ENCODE results near the gene GRIA3. TPM values are rescaled to one million over a fixed set of nuclear protein-coding genes. Genes with fewer than 3 reads are reported as not detected.
"Not testable (repeated sequence)": the region's sequence is repeated elsewhere in the genome, so short reads cannot be mapped to it uniquely, and the experiment has no call there.

Gene GRIA3
- total RNA-seq, 1 donor from 2014 or later, result 12.4 TPM

DNA sequence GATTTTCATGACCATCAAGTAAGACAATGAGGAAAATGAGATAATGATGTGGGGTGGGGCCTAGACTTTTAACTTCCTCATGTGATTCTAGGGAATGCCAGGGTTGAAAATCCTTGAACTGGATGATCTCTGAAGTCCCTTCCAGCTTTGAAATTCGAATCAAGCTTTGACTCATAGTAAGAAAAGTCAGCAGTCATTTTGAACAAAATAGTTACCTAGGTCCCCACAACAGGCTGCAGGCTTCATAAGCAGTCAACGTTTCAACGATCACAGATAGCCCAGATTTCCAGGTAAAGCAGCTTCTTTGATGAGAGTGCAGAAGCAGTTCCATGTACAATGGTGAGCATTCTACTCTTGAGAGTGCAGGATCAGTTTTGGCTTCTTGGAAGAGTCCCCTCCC is 93.7 kb downstream of the GRIA3 start:
- Mint-ChIP-seq H3K27ac (no peak overlapping the region), H3K9me3 (no peaks in the 10 kb centered on the region)

DNA sequence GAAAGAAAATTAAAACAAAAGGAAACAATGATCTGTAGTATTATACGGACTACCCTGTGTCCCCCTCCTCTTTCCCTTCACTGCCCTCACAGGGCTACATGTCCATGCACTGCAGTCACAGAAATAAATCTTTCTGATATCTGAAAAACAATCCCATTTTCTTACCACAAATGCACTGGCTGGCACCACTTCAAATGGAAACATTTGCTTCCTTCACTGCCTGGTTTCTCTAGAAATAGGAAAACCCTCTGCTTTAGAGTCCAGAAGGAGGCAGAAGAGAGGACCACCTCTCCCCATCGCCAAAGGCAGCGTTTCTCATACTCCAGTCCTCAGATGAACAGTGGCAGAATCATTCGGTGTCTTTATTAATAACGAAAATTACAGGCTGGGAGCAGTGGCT is 98.2 kb downstream of the GRIA3 start:
- Mint-ChIP-seq H3K4me3 (no peak overlapping the region), H3K27me3 (no peaks in the 10 kb centered on the region), H3K36me3 (no peaks in the 10 kb centered on the region), H3K27ac (no peak overlapping the region), H3K9me3 (no peaks in the 10 kb centered on the region), H3K4me1 (ENCODE audit: unreplicated experiment) (no peaks in the 10 kb centered on the region)
- DNase-seq (ENCODE audit: extremely low spot score, unreplicated experiment), result no peak
- TF ChIP-seq, protein P1, sequence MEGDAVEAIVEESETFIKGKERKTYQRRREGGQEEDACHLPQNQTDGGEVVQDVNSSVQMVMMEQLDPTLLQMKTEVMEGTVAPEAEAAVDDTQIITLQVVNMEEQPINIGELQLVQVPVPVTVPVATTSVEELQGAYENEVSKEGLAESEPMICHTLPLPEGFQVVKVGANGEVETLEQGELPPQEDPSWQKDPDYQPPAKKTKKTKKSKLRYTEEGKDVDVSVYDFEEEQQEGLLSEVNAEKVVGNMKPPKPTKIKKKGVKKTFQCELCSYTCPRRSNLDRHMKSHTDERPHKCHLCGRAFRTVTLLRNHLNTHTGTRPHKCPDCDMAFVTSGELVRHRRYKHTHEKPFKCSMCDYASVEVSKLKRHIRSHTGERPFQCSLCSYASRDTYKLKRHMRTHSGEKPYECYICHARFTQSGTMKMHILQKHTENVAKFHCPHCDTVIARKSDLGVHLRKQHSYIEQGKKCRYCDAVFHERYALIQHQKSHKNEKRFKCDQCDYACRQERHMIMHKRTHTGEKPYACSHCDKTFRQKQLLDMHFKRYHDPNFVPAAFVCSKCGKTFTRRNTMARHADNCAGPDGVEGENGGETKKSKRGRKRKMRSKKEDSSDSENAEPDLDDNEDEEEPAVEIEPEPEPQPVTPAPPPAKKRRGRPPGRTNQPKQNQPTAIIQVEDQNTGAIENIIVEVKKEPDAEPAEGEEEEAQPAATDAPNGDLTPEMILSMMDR (conservative IDR thresholded peaks at IDR 0.05), result no peak

More for the DNA sequence above, 93.7 kb downstream of the GRIA3 start:
- H3K4me3 Mint-ChIP-seq, result no peak overlapping the region
- H3K4me1 Mint-ChIP-seq (ENCODE audit: unreplicated experiment), result no peaks in the 10 kb centered on the region
- no peak for DNase-seq (ENCODE audit: extremely low spot score, unreplicated experiment)
- H3K27me3 Mint-ChIP-seq, result no peaks in the 10 kb centered on the region
- no peaks in the 10 kb centered on the region for H3K36me3 Mint-ChIP-seq
- TF ChIP-seq, protein P1 (conservative IDR thresholded peaks at IDR 0.05), result no peak

DNA sequence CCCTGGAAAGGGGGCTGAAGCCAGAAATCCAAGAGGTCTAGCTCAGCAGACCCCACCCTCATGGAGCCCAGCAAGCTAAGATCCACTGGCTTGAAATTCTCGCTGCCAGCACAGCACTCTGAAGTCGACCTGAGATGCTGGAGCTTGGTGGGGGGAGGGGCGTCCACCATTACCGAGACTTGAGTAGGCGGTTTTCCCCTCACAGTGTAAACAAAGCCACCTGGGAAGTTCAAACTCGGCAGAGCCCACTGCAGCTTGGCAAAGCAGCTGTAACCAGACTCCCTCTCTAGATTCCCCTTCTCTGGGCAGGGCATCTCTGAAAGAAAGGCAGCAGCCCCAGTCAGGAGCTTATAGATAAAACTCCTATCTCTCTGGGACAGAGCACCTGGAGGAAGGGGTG is 99.3 kb downstream of the GRIA3 start:
- H3K27me3 Mint-ChIP-seq; H3K4me1 Mint-ChIP-seq (ENCODE audit: unreplicated experiment); DNase-seq (ENCODE audit: extremely low spot score, unreplicated experiment); H3K27ac Mint-ChIP-seq; H3K4me3 Mint-ChIP-seq; H3K9me3 Mint-ChIP-seq; H3K36me3 Mint-ChIP-seq: not testable (repeated sequence)

DNA sequence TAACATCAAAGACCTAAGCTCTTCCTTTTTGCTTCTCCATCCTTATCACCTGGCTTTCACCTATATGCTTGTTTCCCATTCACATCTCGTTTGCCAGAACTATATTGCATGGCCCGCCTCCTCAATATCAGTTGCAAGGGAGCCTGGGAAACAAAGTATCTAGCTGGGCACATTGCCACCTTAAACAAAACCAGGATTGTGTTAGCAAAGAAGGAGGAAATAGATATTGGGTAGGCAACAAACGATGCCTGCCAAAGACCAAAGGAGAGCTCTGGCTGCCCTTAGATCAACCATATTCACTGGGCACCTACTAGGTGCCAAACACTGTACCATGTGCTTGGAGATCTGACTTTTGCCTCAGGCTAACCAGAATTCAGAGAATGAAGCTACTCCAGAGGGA is 107.5 kb downstream of the GRIA3 start:
- TF ChIP-seq, protein P1 (conservative IDR thresholded peaks at IDR 0.05), result no peak
- no peaks in the 10 kb centered on the region for H3K27me3 Mint-ChIP-seq
- no peak overlapping the region for H3K4me3 Mint-ChIP-seq
- DNase-seq (ENCODE audit: extremely low spot score, unreplicated experiment), result no peak
- no peaks in the 10 kb centered on the region for H3K36me3 Mint-ChIP-seq
- no peaks in the 10 kb centered on the region for H3K4me1 Mint-ChIP-seq (ENCODE audit: unreplicated experiment)
- no peaks in the 10 kb centered on the region for H3K9me3 Mint-ChIP-seq
- H3K27ac Mint-ChIP-seq, result no peak overlapping the region

DNA sequence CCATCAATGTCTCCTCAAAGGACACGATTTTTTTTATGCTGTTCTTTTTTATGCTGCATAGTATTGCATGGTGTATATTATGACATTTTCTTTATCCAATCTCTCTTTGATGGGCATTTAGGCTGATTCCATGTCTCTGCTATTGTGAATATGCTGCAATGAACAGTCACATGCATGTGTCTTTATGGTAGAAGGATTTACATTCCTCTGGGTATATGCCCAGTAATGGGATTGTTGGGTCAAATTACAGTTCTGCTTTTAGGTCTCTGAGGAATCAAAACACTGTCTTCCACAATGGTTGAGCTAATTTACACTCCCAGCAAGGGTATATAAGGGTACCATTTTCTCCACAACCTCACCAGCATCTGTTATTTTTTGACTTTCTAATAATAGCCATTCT is 113.9 kb downstream of the GRIA3 start:
- TF ChIP-seq, protein P1 (conservative IDR thresholded peaks at IDR 0.05), result no peak
- no peak for DNase-seq (ENCODE audit: extremely low spot score, unreplicated experiment)
- Mint-ChIP-seq H3K9me3 (no peaks in the 10 kb centered on the region), H3K4me1 (ENCODE audit: unreplicated experiment) (no peaks in the 10 kb centered on the region), H3K4me3 (no peak overlapping the region), H3K27me3 (no peaks in the 10 kb centered on the region), H3K36me3 (no peaks in the 10 kb centered on the region), H3K27ac (no peak overlapping the region)

DNA sequence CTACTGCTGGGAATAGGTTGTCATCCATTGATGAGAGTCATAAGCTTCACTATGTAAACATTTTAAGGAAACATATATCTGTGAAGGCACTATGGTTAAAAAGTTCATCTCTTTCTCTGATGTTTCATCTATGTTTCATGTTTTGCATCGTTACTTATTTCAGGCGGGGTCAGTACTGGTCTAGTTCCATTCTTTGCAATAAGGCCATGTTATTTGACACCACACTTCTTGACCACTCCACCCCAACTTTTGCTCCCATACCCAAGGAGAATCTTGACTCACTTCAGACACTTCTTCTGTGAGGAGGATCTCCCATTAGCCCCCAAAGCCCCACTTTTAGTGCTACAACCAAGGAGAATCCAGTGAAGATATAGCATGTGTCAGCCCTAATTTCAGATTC is 119.4 kb downstream of the GRIA3 start:
- H3K36me3 Mint-ChIP-seq, result no peaks in the 10 kb centered on the region
- H3K4me1 Mint-ChIP-seq (ENCODE audit: unreplicated experiment), result no peaks in the 10 kb centered on the region
- H3K27ac Mint-ChIP-seq, result no peak overlapping the region
- no peak for DNase-seq (ENCODE audit: extremely low spot score, unreplicated experiment)
- no peaks in the 10 kb centered on the region for H3K27me3 Mint-ChIP-seq
- TF ChIP-seq, protein P1 (conservative IDR thresholded peaks at IDR 0.05), result no peak
- H3K9me3 Mint-ChIP-seq, result peaks cover 3% of the 10 kb centered on the region
- no peak overlapping the region for H3K4me3 Mint-ChIP-seq
